HAP-1 (cell line): Measurements from ENCODE around the gene FAM131C.

Experiments
- DNase-seq, 2 experiments: peaks; one replicate each; pipeline ENCODE4 v3.0.0-alpha.2; 2016 to 2020; ENCODE audit warnings: low spot score in 2 of 2
- H3K27me3 ChIP-seq: fragments of 250-450 bp; sonication (Bioruptor Pico); 2 replicates; pipeline ENCODE4 v1.5.1; 2020; ENCODE audit warnings: low read depth, mild to moderate bottlenecking, moderate library complexity
- H3K36me3 ChIP-seq: fragments of 250-450 bp; sonication (Bioruptor Pico); replicated peaks from 2 replicates; pipeline ENCODE4 v1.5.1; 2020; ENCODE audit warnings: mild to moderate bottlenecking
- H3K4me1 ChIP-seq: fragments of 250-450 bp; sonication (Bioruptor Pico); 2 replicates; pipeline ENCODE4 v1.5.1; 2020; ENCODE audit warnings: mild to moderate bottlenecking
- H3K4me3 ChIP-seq: fragments of 250-450 bp; sonication (Bioruptor Pico); 2 replicates; pipeline ENCODE4 v1.5.1; 2020; ENCODE audit warnings: mild to moderate bottlenecking, moderate library complexity
- H3K9me3 ChIP-seq: fragments of 250-450 bp; sonication (Bioruptor Pico); 2 replicates; pipeline ENCODE4 v1.5.1; 2020; ENCODE audit warnings: mild to moderate bottlenecking, moderate library complexity
- in situ Hi-C: fragments of 300-500 bp; cut with MboI; formaldehyde crosslinking; loops from 3 replicates; pipeline ENCODE4 v1.14.3; 2020; ENCODE audit warnings: low sequenced_read_pairs, inconsistent platforms, mixed read lengths

FAM131C gene

DNA sequence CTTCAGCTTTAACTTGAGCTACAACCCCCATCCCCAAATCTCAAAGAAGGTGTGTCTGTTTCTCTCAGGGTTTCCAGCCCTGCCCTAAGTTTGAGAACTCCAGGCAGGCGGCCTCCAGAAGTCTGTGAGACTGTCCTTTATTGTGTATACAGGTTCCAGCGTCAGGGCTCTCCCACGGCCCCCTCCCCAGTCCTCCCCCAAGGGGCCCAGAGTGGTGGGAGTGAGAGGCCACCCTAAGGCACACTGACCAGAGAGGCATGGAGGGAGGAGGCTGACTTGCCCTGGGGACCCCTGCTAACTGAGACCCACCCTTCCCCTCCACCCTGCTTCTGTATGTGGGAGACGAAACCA, 59.6 kb downstream of the FAM131C start:
- Histone ChIP-seq H3K4me1 (peaks cover 13% of the 10 kb centered on the region), H3K9me3 (no peaks in the 10 kb centered on the region), H3K36me3 (no peaks in the 10 kb centered on the region), H3K27me3 (no peaks in the 10 kb centered on the region), H3K4me3 (no peak overlapping the region; the same call in 1 of the 2 replicates)
- in situ Hi-C loops = no loop called here
- no peak for DNase-seq

DNA sequence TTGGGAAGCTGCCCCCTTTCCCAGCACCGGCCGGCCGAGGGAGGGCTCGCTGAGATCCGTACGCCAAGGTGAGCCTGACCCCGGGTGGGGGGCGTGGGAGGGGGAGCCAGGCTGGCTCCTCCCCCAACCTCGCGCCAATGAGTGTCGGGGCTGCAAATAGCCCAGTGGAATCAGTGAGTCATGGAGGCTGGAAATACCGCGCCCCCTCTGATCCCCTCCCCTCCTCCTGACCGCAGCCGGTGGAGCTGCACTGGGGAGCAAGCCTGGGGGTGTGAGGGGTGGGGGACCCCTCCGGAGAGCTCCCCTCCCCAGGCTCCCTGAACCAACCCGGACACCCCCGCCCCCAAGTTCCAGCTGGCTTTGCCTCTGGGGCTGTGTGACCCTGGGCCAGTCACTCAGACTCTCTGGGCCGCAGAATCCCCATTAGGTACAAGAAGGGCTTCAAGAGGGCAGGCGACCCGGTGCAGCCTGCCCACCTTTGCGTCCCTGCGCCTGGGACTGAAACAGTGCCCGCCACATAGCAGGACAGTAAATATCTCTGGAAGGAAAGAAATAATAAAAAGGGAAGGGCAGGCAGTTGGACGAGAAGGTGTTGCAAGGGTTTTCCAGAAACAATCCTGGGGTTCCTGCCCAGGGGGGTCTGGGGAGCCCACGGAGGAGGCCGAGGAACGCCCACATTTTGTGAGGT, 60.1 kb downstream of the FAM131C start:
- H3K9me3 ChIP-seq = no peaks in the 10 kb centered on the region
- H3K36me3 ChIP-seq = no peaks in the 10 kb centered on the region
- H3K4me1 ChIP-seq = peaks cover 13% of the 10 kb centered on the region
- in situ Hi-C loops = no loop called here
- peak overlapping the region; percentile 24 for H3K4me3 ChIP-seq
- H3K27me3 ChIP-seq = no peaks in the 10 kb centered on the region
- DNase-seq = peak; percentile 34 to 72

DNA sequence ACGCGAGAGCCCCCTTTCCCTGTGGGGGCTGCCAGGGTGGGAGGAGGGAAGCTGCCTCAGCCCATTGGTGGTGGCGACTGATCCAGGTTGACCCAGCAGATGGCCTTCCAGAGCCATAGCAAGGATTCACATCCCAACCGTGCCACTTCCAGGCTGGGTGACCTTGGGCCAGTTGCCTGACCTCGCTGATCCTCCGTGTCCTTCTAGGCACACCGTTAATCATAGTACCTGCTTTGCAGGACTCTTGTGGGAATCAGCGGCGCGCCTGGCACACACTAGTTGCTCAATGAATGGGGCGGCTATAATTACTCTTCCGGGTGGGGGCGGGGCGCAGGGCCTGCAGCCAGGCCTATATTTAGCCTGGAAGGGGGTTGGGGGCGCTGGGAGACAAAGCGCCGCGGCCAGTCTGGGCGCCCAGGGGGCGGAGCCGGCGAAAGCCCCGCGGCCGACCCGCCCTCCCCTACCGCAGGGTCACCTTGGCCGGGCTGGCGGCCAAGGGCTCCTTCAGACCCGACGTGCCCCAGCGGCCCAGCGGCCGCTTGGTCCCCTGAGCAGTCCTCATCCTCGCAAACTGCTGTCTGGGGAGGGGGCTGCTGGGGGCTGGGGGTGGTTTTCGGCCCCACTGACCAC, 60.7 kb downstream of the FAM131C start:
- Histone ChIP-seq H3K4me3 (peak overlapping the region; percentile 24), H3K27me3 (no peaks in the 10 kb centered on the region), H3K36me3 (no peaks in the 10 kb centered on the region), H3K4me1 (peaks cover 13% of the 10 kb centered on the region), H3K9me3 (no peaks in the 10 kb centered on the region)
- peak; percentile 39 to 82 for DNase-seq
- in situ Hi-C loops = no loop called here

DNA sequence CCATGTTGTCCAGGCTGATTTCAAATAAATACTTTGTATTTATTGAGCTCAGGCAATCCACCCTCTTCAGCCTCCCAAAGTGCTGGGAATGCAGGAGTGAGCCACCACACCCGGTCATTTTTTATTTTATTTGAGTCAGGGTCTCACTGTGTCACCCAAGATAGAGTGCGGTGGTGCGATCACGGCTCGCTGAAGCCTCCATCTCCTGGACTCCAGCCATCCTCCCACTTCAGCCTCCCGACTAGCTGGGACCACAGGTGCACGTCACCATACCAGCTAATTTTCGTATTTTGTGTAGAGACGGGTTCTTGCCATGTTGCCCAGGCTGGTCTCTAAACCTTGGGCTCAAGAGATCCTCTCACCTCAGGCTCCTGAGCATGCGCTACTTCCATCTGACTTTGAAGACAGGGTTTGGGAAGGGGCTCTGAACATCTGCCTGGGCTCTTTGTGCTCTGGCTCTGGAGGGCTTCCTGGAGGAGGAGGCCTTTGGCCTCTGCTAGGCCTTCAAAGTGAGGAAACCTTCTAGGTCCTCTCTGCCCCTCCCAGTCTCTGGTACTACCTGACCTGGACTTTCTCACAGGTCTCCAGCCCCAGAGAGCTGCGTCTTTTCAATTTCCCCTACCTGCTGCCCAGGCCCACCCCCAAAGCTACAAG, 61.4 kb downstream of the FAM131C start:
- in situ Hi-C loops = no loop called here
- no peaks in the 10 kb centered on the region for H3K36me3 ChIP-seq
- no peak for DNase-seq
- H3K4me3 ChIP-seq = no peak overlapping the region
- peaks cover 13% of the 10 kb centered on the region for H3K4me1 ChIP-seq
- no peaks in the 10 kb centered on the region for H3K9me3 ChIP-seq
- H3K27me3 ChIP-seq = no peaks in the 10 kb centered on the region

DNA sequence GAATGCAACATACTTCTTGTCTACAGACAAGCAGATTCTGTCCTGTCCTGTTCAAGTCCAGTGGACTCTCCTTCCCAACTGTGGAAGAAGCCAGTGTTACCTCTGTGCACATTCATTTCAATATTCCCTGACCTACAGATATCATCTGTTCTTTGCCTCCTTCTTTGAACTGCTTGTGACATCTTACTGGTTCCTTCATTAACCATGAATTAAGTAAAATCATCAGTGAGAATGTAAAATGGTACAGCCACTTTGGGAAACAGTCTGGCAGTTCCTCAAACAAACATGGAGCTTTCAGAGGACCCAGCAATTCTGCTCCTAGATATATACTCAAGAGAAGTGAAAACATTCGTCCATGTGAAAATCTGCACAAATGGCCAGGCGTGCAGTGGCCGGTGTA, 62.6 kb downstream of the FAM131C start:
- H3K27me3 ChIP-seq = no peaks in the 10 kb centered on the region
- DNase-seq = no peak
- H3K9me3 ChIP-seq = no peaks in the 10 kb centered on the region
- in situ Hi-C loops = no loop called here
- no peak overlapping the region for H3K4me3 ChIP-seq
- no peaks in the 10 kb centered on the region for H3K36me3 ChIP-seq
- peaks cover 13% of the 10 kb centered on the region for H3K4me1 ChIP-seq

DNA sequence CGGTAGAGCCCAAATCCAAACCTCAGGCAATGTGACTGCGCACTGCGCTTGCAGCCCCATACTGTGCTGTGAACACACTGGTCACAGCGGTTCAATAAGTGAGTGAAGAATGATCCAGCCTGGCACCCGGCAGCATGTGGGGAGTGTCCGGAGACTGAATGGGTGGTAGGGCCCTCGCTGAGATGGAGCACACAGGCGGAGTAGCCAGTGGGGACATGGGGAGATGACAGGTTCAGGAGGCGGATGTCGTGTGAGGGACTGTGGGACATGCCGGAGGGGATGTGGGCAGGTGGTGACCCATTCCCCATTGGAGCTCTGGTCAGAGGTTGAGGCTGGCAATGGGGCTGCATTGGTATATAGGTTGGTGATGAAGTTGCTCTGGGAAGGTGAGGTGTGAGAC, 63.8 kb downstream of the FAM131C start:
- in situ Hi-C loops = loop anchor here (10.0 kb wide), 1 partner anchor 175 kb away; no protein-coding TSS in a partner anchor
- Histone ChIP-seq H3K4me3 (no peak overlapping the region), H3K4me1 (peaks cover 13% of the 10 kb centered on the region), H3K27me3 (no peaks in the 10 kb centered on the region), H3K36me3 (no peaks in the 10 kb centered on the region), H3K9me3 (no peaks in the 10 kb centered on the region)
- no peak for DNase-seq

DNA sequence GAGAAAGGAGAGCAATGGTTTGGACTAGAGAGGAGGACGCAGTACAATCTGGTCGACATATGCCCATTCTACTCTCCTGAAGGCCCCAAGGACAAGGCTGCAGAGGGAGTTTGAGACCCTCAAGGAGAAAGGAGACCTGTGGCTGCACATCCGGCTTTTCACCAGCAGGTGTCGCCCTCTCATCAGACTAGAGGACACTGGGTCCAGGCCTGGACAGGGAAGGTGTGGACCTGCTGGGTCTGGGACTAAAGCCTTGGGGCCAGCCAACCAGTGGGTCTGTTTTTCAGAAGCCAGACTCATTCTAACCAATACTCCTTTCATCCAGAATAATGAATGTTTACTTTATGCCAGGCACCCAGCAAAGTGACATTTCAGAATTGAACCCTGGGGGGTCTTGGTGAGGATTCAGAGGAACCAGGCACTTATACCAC, 64.4 kb downstream of the FAM131C start:
- no peaks in the 10 kb centered on the region for H3K9me3 ChIP-seq
- H3K27me3 ChIP-seq = no peaks in the 10 kb centered on the region
- in situ Hi-C loops = loop anchor here (10.0 kb wide), 1 partner anchor 176 kb away; no protein-coding TSS in a partner anchor
- H3K4me3 ChIP-seq = no peak overlapping the region
- H3K4me1 ChIP-seq = peaks cover 10% of the 10 kb centered on the region
- H3K36me3 ChIP-seq = no peaks in the 10 kb centered on the region
- DNase-seq = peak; percentile 47 to 92
